Astrocyte (in vitro differentiated cells and primary cell): ENCODE results near the gene PLEKHG3.

Source experiments
- EZH2 ChIP-seq: IDR thresholded peaks from 2 replicates; pipeline ENCODE4 v1.6.1; 2012; ENCODE audit warnings: mild to moderate bottlenecking, low read length, inconsistent platforms; ENCODE audit not compliant: insufficient read depth
- TF ChIP-seq, protein P1 (sequence below): IDR thresholded peaks from 2 replicates; pipeline ENCODE4 v1.5.1; 2011; ENCODE audit warnings: low read depth, mild to moderate bottlenecking, inconsistent platforms, low read length, moderate library complexity; ENCODE audit not compliant: insufficient read depth

DNA sequence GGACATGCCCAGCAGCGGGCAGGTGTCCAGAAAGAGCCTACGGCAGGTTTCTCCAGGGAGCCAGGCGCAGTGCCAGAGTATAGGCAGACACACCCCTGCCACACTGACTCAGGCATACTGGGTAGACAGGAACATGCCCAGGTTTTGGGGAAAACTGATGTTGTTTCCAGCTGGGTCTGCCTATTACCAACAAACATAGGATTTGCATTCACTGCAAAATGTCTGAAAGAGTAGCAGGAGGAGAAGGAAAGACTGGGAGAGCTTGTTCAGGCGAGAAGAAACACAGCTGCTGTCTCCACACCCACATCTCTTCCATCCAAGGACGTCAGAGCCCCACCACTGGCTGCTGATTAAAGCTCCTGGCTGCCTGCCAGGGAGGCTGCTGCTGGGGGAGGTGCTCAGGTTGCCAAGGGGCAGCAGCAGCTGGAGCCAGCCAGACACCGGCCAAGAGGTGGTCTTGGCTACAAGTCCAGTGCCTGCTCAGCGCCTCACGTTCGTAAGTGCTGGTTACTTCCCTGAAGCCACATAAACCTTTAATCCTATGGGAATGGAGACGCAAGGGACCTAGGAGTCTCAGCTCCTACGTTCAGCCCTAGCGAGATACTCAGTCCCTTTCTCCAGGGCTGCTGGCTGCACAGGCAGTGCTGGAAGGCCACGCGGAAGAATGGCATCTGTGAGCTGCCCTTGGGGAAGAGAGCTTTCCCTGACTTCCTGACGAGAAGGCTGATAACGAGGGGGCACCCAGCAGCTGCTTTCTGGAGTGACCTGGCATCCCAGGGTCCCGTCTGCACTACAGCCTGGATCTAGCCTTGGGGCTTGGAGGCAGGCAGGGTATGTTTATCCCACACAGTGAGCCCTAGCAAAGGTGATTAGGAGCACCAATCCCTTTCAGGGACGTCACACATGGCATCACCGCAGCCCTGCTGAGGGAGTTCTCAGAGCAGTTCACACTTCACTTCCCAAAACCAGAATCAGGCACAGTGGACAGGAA is 58.1 kb downstream of the PLEKHG3 start:
- TF ChIP-seq, protein P1, sequence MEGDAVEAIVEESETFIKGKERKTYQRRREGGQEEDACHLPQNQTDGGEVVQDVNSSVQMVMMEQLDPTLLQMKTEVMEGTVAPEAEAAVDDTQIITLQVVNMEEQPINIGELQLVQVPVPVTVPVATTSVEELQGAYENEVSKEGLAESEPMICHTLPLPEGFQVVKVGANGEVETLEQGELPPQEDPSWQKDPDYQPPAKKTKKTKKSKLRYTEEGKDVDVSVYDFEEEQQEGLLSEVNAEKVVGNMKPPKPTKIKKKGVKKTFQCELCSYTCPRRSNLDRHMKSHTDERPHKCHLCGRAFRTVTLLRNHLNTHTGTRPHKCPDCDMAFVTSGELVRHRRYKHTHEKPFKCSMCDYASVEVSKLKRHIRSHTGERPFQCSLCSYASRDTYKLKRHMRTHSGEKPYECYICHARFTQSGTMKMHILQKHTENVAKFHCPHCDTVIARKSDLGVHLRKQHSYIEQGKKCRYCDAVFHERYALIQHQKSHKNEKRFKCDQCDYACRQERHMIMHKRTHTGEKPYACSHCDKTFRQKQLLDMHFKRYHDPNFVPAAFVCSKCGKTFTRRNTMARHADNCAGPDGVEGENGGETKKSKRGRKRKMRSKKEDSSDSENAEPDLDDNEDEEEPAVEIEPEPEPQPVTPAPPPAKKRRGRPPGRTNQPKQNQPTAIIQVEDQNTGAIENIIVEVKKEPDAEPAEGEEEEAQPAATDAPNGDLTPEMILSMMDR = no peak
- TF ChIP-seq EZH2 = no peak
